ENCODE measurements around the gene NBEA.

Gene NBEA

GRCh38 chr13:35164324-35164932 lies 222.4 kb downstream of the NBEA start:
- DNase-seq (ENCODE audit: low read depth, low spot score) = no peak

DNA sequence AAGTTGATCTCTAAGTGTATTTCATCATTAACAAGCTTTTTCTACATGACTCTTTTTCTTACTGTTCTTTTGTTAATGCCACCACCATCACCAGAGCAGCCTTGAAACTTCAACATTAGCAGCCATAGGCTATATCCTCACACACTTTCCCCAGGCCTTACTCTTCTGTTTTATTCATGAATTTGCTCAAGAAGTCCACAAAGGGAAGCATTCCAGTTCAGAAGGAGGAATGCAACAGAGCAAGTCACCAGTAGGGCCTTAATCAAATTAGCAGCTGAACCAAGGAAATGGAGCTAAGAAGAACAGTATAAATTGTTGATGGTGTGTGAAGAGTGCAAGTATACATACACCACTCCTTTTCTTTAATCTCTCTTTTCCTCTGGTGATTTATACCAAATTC lies 223.1 kb downstream of the NBEA start:
- DNase-seq (ENCODE audit: low read depth, low spot score) = no peak

DNA sequence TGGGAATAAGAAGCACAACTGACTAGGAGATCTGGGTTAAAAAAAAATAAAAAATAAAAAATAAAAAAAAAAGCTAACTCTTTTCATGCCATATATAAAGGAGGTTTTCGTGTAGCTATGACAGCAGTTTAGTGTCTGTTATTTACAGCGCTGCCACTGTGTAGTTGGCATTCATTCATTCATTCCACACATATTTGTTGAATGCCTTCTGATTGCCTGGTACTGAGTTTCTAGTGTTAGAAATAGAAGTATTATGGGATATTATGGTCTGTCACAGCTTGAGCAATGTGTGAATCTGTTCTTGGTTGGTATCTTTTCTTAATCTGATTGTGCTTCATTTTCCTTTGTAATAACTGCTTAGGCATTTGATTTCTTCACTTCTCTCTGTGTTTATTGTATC lies 237.4 kb downstream of the NBEA start:
- no peak for DNase-seq (ENCODE audit: low read depth, low spot score)

DNA sequence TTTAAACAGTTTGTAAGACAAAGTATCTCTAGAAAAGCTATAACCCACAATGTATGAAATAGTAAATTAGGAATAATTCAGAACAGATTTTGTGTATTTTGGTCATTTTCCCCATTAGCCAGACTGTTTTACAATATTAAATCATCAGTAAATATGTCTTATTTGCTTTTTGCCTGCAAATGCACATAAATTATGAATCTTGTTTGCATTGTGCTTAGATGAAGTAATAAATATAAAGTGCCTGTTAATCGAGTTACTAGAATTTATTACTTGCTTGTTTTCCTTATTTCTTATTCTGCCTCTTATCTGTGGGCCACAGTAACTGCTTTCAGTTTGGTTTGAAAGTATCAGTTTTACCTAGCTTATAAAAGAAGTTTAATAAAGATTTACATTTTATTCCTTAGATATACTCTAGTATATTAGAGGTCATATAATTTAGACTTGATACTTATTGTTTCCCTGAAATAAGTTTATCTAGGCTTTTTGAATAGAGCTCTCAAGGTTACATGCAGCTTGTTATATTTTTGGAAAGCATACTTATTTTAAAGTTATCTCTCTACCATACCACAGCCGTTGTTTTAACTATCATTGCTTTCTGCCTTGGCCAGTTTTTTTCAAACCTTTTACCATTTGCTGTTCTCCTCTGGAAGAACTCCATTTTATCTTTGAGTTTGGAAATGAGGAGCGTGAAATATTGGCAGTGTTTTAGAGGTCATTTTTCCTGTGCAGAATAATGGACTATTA lies 238.0 kb downstream of the NBEA start:
- no peak for DNase-seq (ENCODE audit: low read depth, low spot score)

DNA sequence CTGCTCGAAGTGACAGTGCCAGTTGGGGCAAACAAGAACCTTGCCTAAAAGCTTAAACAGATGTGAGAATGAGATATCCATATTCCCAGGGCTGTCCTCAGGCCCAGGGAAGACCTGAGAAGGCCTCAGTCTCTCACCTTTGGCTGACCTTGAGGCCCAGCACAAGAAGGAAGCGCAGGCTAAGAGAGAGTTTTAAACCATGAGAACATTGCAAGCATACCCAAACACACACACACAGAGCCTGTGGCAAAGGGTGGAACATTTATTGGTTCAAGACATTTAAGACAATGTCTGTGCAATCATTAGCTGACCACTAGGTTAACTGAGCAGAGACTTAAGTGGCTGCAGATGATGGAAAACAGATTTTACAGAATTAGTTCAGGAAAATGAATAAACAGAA lies 248.2 kb downstream of the NBEA start:
- DNase-seq (ENCODE audit: low read depth, low spot score) = no peak

GRCh38 chr13:35191883-35192282 lies 249.8 kb downstream of the NBEA start:
- no peak for DNase-seq (ENCODE audit: low read depth, low spot score)

GRCh38 chr13:35198613-35199200 lies 256.6 kb downstream of the NBEA start:
- DNase-seq (ENCODE audit: low read depth, low spot score) = no peak

GRCh38 chr13:35208587-35208986 lies 266.5 kb downstream of the NBEA start:
- DNase-seq (ENCODE audit: low read depth, low spot score) = no peak

- no peak for DNase-seq (ENCODE audit: low read depth, low spot score)
Observed at GRCh38 chr13:35210261-35210660, 268.2 kb downstream of the NBEA start.

DNA sequence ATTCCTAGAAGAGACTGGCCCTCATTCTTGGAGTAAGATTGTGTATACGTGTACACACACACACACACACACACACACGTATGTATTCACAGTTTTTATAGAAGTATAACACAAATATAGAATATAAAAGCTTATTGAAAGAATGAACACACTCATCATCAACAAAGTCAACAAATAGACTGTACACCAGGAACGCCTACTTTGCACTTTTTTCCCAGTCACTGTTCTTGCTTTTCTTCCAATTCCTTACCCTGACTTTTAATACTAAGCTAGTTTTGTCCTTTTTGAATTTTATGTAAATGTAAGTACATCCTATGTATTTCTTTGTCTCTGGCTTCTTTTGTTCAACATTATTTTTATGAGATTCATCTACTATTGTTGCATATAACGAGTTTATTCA lies 269.9 kb downstream of the NBEA start:
- DNase-seq (ENCODE audit: low read depth, low spot score) = no peak

- DNase-seq (ENCODE audit: low read depth, low spot score) = no peak
Observed at GRCh38 chr13:35213911-35214310, 271.8 kb downstream of the NBEA start.

- DNase-seq (ENCODE audit: low read depth, low spot score) = no peak
Observed at GRCh38 chr13:35216131-35216530, 274.1 kb downstream of the NBEA start.

DNA sequence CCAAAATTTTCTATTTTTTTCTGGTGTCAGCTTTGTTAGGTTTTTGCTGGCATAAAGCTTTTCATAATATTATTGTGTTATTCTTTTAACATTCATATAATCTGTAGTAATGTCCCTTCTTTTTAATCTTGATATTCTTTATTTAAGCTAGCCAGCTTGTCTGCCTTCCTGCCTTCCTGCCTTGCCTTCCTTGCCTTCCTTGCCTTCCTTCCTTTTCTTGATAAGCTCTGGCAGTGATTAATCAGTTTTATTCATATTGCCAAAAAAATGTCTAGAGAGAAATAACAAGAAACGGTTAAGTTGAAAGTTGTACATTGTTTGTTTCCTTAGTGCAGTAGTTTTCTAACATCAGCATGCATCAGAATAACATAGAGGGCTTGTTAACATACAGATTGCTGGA lies 277.0 kb downstream of the NBEA start:
- no peak for DNase-seq (ENCODE audit: low read depth, low spot score)

- DNase-seq (ENCODE audit: low read depth, low spot score) = no peak
Observed at GRCh38 chr13:35225159-35225558, 283.1 kb downstream of the NBEA start.

- DNase-seq (ENCODE audit: low read depth, low spot score) = no peak
Observed at GRCh38 chr13:35225582-35225981, 283.5 kb downstream of the NBEA start.

DNA sequence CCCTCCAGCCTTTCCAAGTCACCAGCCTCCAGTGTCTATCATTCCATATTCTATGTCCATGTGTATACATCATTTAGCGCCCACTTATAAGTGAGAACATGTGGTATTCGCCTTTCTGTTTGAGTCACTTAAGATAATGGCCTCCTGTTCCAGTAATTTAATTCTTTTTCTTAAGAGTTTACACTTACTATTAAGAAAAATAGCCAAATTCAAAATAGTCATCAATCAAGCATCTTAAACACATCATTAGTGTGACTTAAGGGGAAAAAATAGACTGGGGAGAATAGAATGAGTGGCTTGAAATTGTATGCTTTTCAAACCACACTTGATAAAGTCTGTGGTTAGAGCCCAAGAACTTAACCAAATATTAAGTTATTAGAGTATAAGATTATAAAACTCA lies 286.5 kb downstream of the NBEA start:
- DNase-seq (ENCODE audit: low read depth, low spot score) = no peak

DNA sequence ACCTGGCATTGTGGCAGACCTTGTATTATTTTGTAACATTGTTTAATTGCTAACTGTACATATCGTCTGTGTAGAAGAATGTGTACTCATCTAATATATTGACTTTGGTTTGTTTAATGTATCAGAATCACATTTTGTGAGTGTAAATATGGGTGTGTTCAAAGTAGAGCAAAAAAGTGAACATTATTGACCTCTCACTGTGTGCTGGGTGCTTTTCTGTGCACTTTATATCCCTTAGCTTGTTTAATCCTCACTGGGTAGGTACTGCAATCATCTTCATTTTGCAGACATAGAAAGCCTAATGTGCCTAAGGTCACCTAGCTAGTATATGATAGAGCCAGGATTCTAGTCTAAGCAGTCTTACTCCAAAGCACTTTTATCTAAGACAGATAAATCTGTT lies 289.4 kb downstream of the NBEA start:
- DNase-seq (ENCODE audit: low read depth, low spot score) = no peak

GRCh38 chr13:35238274-35238673 lies 296.2 kb downstream of the NBEA start:
- DNase-seq (ENCODE audit: low read depth, low spot score) = no peak

- DNase-seq (ENCODE audit: low read depth, low spot score) = no peak
Observed at GRCh38 chr13:35252536-35253205, 310.6 kb downstream of the NBEA start.

- no peak for DNase-seq (ENCODE audit: low read depth, low spot score)
Observed at GRCh38 chr13:35255241-35255640, 313.2 kb downstream of the NBEA start.

DNA sequence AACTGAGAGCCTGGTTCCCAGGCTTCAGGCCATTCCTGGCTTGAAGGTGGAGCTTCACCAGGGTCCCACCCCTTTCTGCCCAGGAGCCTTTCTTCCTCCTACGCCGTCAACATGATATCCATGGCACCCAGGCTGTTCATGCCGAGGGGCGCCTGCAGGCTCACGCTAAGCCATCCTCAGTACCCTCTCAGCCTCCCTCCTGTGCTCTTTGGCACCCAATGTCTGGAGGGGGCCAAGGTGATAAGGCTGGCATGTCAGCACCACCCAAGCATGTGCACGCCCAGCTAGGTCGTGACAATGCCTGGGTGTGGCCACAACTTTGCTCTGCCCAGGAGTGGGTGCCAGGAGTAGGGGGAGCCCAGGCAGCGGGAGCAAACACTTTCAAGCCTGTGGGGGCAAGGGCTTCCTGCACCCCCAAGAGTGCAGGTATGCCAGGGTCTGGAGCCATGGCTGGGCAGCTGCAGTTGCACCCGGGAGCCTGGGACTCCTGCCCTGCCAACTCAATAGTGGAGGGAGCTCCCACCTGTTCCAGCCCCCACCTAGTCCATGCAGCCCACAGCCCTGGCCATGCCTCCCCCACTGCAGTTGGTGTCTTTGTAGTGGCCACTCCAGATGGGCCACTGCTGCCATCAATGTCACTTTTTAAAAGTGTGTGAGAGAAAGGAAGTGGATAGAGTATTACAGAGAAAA lies 314.5 kb downstream of the NBEA start:
- DNase-seq (ENCODE audit: low read depth, low spot score) = no peak

- no peak for DNase-seq (ENCODE audit: low read depth, low spot score)
Observed at GRCh38 chr13:35260316-35260715, 318.2 kb downstream of the NBEA start.
